GM12892 (cell line): ENCODE results near the gene ZNF619.

Source experiments
- POLR2A ChIP-seq: IDR thresholded peaks from 2 replicates; pipeline ENCODE4 v1.6.1; 2011; ENCODE audit warnings: low read depth, low read length, control low read depth
- POLR2AphosphoS5 ChIP-seq: IDR thresholded peaks from 2 replicates; pipeline ENCODE4 v1.6.1; 2011; ENCODE audit warnings: low read depth, low read length, control low read depth
- TAF1 ChIP-seq: IDR thresholded peaks from 2 replicates; pipeline ENCODE4 v1.6.1; 2011; ENCODE audit warnings: low read depth, mild to moderate bottlenecking, control low read depth, low read length, borderline replicate concordance

GRCh38 chr3:40452057-40452456, 24.9 kb upstream of the ZNF619 start:
- TF ChIP-seq POLR2AphosphoS5 (no peak), POLR2A (no peak), TAF1 (no peak)
